ENCODE results near the gene PHC3.

PHC3 gene

GRCh38 chr3:170151536-170151935 lies 30.0 kb downstream of the PHC3 start:
- DNase-seq (ENCODE audit: low read depth): no peak

GRCh38 chr3:170149016-170149415 lies 32.5 kb downstream of the PHC3 start:
- no peak overlapping the region for H3K4me3 ChIP-seq (ENCODE audit: low read depth, low read length)
- no peak for DNase-seq (ENCODE audit: low read depth)
- no peak for TF ChIP-seq CTCF (conservative IDR thresholded peaks at IDR 0.05; ENCODE audit: low read depth, low read length)

More at GRCh38 chr3:170151536-170151935, 30.0 kb downstream of the PHC3 start:
- no peak overlapping the region for H3K4me3 ChIP-seq (ENCODE audit: low read depth, low read length)
- no peak for TF ChIP-seq CTCF (conservative IDR thresholded peaks at IDR 0.05; ENCODE audit: low read depth, low read length)

GRCh38 chr3:170145278-170145677 lies 36.3 kb downstream of the PHC3 start:
- TF ChIP-seq CTCF (conservative IDR thresholded peaks at IDR 0.05; ENCODE audit: low read depth, low read length): no peak
- no peak overlapping the region for H3K4me3 ChIP-seq (ENCODE audit: low read depth, low read length)
- no peak for DNase-seq (ENCODE audit: low read depth)

GRCh38 chr3:170144437-170144843 lies 37.1 kb downstream of the PHC3 start:
- no peak for DNase-seq (ENCODE audit: low read depth)
- no peak for TF ChIP-seq CTCF (conservative IDR thresholded peaks at IDR 0.05; ENCODE audit: low read depth, low read length)

GRCh38 chr3:170142373-170142772 lies 39.2 kb downstream of the PHC3 start:
- no peak overlapping the region for H3K4me3 ChIP-seq (ENCODE audit: low read depth, low read length)
- no peak for DNase-seq (ENCODE audit: low read depth)
- TF ChIP-seq CTCF (conservative IDR thresholded peaks at IDR 0.05; ENCODE audit: low read depth, low read length): no peak

More at GRCh38 chr3:170144437-170144843, 37.1 kb downstream of the PHC3 start:
- H3K4me3 ChIP-seq (ENCODE audit: low read depth, low read length): no peak overlapping the region

GRCh38 chr3:170137986-170138385 lies 43.5 kb downstream of the PHC3 start:
- DNase-seq (ENCODE audit: low read depth): peak; percentile 19
- H3K4me3 ChIP-seq (ENCODE audit: low read depth, low read length): no peak overlapping the region
- TF ChIP-seq CTCF (conservative IDR thresholded peaks at IDR 0.05; ENCODE audit: low read depth, low read length): no peak

- peak; percentile 33 for DNase-seq (ENCODE audit: low read depth)
- no peak for TF ChIP-seq CTCF (conservative IDR thresholded peaks at IDR 0.05; ENCODE audit: low read depth, low read length)
- no peak overlapping the region for H3K4me3 ChIP-seq (ENCODE audit: low read depth, low read length)
These were observed 49.2 kb downstream of the PHC3 start for GRCh38 chr3:170132335-170132734.

All from choroid plexus epithelial cell (primary cell).